ENCODE measurements around the gene SPATA32.

GRCh38 chr17:45229681-45230409 is 32.0 kb downstream of the SPATA32 start:
- TF ChIP-seq CTCF (IDR thresholded peaks at IDR 0.05) (no peak), POLR2A (IDR thresholded peaks at IDR 0.05) (no peak)
